ENCODE measurements around the gene ATP8B4.
A peak's percentile ranks its signal among the peaks of the same experiment; 100 is the strongest.
"Not testable (repeated sequence)": the region's sequence is repeated elsewhere in the genome, so short reads cannot be mapped to it uniquely, and the experiment has no call there.

The ATP8B4 gene

DNA sequence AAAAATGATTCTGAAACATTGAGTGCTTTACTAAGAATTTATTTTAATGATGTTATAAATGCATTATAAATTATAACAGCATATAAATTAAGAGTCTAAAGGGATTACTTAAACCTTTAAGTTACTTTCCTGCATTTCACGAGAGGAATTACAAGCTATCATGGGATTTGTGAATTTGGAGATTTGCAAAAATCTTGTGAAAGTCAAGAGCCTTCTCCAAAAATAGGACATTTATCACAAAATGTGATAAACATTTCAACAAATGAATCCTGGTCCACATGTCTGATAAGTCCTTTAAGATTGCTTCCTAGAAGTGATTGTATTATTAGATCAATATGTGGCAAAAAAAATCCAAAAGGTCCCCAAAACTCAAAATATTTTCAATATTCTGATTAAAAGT lies 154.5 kb downstream of the ATP8B4 start:
- DNase-seq, result no peak

DNA sequence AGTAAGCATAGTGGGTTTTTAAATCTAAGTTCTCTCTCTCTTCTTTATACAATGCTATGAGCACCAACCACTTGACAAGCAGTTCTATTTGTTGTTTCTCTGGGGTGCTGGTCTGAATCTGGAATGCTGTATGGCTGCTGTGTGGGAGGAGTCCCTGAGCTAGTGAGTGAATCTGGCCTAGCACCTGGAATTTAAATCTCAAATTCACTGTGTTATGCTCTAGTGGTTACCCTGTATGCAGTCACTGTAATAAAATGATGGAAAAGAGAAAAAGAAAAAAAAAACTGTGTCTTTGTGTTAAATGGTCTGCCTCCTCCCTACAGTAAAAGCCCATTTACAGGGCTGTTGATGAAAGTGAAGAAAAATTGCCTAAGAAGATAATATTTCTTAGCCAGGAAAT lies 155.0 kb downstream of the ATP8B4 start:
- DNase-seq, result no peak

DNA sequence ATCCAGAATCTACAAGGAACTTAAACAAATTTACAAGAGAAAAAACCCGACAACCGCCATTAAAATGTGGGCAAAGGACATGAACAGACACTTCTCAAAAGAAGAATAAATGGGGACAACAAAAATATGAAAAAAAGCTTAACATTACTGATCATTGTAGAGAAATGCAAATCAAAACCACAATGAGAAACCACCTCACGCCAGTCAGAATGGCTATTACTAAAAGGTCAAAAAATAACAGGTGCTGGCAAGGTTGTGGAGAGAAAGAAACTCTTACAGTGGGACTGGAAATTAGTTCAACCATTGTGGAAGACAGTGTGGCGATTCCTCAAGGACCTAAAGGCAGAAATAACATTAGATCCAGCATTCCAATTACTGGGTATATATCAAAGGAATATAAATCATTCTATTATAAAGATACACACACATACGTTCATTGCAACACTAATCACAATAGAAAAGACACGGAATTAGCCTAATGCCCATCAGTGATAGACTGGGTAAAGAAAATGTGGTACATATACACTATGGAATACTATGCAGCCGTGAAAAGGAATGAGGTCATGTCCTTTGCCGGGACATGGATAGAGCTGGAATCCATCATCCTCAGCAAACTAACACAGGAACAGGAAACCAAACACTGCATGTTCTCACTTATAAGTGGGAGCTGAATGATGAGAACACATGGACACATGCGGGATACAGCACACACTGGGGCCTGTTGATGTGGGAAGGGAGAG lies 155.8 kb downstream of the ATP8B4 start:
- DNase-seq, result not testable (repeated sequence)

DNA sequence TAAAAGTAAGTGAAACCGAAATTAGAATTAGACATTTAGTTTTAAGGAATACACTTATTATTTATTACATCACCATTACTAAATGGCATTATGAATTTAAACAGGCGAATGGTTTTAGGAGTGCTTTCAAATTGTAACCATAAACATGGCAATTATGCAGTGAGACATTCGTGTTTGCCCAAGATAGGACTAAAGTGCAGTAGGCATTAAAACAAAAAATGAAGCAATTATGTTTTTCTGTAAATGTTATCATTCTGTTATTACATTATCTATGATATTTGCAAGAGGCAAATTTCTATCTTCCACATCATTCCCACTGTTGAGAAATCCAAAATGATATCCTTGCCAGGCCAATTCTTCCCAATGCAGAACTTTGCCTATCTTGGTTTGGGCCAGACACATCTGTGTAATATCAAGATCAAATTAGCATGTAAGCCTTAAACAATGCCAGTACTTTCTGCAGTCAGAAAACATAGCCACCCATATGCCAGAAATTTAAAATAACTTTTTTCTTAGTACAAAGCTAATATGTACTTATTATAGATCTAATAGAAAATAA lies 156.9 kb downstream of the ATP8B4 start:
- DNase-seq, result no peak

DNA sequence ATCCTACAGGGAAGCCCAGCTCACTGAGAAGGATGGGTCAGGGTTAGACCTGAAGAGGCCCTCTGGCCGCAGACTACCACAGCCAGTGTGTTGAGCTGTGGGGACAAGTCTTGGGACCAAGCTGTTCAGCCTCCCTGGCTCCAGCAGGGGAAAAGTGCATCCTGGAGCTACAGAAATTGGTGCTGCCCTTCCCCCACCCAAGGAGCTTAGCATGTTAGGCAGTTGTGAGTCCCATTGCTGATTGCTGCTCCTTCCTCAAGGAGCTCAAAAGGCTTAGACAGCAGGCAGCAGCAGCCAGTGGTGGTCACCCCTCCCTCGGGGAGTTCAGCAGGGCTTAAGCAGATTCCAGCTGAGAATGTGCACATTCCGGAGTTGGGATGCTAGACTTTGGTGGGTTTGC lies 165.6 kb downstream of the ATP8B4 start:
- DNase-seq, result no peak

DNA sequence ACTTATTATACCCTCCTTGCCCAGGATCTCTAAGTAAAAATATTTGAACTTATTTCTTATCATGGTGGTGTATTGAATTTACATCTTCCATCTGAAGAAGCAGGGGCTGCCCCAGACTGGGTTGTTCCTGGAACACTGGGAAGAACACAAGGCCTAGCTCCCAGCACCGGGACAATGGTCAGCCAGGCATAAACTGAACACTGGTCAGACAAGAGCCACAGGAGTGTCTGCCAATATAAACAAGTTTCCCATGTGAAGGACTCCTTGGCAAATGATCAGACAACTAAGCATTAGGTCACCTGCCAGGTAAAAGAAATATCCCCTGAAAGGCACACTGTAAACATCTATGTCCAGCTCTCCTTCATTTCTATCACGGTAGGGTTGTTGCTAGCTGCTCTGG lies 172.4 kb downstream of the ATP8B4 start:
- no peak for DNase-seq

DNA sequence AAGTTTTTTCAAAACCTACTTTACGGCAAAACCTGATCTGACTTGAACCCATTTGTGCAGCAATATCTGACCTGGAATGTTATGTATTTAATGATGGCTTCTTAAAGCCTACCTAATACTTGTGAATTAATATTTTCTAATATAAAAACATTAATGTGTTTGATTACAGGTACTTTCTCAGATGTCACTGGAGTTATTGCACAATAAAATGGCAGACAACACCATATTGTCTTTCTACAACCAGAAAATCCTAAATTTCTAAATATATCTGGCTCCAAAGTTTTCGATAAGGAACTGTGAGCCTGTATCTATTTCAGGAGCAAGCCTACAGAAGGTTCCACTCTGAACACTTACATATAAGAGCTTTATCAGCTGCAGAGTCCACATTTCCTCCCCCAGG lies 184.5 kb downstream of the ATP8B4 start:
- DNase-seq, result no peak

DNA sequence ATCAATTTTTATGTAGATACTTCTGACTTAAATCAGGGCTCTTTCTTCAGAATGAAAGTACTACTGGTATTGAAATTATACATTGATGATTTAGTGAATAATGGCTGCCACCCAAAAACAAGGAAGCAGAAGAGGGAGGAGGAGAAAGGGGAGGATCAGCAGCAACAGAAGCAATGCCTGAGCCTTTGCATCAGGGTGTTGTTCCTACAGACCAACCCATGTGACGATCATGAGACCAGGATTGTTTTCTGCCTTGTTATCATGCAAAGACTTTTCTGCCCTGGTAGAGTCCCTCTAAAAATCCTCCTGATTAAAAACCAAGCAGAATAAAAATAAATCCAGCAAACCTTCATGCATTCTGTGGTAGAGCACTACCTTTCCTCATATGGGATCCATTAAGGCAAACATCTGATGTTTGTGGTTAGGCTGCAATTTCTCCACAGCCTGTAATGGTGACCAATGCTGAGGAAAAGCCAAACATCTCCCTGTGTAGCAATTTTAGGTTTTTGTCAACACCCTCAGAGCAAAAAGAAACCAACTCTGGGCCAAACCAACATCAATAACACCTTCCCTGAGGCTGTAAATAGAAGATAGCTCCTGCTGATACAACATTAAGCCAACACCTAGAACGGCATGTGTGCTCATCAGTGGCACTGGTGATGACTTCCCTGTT lies 191.7 kb downstream of the ATP8B4 start:
- no peak for DNase-seq

DNA sequence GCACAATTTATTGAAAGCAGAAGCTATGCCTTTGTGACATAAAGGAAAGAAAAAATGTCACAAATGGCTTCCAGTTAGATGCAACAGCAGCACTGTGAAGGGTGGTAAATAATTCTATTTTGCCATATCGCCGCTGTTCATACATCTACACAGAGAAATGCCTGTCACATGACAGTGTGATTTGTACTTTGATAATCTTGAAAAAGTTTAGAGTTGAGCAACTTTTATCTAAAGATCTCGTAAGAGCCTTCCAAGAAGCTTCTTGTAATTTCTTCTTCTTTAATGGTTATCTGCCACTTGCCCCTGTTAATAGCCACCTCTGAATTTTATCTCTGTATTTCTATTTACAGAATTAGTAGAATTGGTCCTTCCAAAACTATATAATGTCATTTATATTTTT lies 192.3 kb downstream of the ATP8B4 start:
- no peak for DNase-seq

DNA sequence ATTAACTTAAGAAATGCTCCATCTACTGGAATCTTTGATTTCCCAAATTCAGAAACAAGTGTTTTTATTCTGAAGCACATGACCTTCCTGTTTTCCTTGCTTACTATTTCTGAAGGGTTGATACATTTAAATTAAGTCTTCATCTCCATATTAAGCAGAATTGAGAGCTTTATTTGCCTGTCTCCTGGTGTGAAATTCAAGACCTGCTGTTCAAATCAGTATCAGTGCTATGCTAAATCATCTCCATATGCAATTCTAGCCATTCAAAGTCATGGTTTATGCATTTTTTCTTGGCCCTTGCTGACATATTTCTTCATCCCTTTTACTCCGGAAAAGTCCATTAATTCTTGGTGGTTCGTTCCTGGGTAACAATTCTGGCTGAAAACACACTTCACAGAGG lies 195.4 kb downstream of the ATP8B4 start:
- no peak for DNase-seq

DNA sequence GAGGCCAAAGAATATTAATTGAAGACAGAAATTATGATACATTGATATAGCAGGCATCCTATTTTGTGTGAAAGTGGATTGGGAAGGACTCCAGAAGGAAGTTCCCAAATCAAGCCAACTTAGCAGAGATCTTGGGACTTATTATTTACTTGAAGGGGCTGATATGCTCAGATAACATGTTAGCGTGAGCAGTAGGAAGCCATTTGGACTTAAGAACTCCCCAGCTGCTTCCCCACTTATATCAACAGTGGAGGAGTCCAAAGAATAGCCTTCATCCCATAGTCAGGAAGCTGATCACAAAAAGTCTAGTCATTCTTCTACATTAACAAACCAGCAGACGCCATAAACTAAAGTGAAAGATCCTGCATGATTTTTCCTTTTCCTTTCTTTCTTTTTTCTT lies 200.0 kb downstream of the ATP8B4 start:
- DNase-seq, result no peak

DNA sequence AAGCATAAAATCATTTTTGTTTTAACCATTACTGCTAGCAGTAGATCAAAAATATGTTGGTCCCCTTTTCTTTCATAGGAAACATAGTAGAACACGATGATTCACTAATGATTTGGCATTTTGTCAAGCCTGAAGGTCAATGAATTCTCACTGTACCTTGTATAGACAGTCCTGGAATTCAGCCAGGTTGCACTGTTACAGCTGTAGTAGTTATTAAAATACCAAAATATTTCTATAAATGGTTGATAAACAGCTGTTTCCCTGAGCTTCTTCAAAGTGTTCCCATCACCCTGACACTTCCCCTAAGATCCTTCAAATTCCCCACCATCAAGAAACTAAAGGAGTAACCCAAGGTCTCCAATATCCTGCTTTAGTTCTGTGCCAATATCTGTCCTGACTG lies 200.9 kb downstream of the ATP8B4 start:
- DNase-seq, result no peak

DNA sequence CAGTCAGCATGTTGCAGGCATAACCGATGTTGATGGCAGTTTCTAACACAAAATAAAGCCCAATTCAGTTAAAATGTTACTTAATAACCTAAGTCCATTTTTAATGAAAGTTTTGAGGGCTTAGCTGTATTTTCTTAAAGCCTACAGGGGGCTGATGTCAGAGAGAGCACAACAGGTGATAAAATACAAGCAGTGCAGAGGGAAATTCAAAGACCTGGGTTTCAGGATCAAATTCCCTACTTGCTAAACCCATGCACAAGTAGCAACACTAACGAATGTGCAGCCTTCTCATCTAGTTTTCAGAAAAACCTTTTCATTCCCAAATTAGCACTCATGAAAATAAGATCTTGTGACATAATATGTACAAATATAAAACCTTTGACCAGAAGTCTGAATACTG lies 202.0 kb downstream of the ATP8B4 start:
- DNase-seq, result no peak

DNA sequence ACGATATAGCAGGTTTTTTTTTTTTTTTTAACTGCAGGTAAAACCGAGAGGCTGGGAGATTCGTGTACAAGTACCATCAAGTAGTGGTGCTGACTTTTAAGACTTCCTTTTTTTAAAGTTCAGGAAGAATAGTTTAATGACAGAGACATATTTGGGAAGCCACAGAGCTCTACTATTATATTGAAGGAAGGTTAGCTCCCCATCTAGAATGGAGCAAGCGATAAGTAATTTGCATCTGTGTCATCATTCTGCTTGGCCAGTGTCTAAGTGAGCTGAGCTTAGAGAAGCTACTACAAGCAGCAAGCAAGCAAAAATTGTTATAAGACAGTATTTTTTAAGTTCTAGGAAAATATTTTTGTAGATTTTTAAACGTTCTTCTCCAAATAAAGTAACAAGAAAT lies 203.2 kb downstream of the ATP8B4 start:
- no peak for DNase-seq

DNA sequence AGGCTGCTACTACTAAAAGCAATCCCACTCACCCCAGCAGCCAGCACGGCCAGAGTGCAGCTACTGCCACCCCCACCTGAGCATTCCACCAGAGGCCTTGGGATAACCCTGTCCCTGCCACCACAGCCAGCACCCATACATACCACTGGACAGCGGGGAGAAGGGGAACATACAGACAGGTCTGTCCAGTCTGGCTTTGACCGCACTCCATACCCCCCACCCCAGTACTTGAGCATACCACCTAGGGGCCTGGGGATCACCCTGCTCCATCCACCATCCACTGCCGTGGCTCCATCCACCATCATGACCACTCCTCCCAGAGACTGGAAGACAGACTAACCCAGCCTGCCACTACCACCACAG lies 210.1 kb downstream of the ATP8B4 start:
- no peak for DNase-seq

DNA sequence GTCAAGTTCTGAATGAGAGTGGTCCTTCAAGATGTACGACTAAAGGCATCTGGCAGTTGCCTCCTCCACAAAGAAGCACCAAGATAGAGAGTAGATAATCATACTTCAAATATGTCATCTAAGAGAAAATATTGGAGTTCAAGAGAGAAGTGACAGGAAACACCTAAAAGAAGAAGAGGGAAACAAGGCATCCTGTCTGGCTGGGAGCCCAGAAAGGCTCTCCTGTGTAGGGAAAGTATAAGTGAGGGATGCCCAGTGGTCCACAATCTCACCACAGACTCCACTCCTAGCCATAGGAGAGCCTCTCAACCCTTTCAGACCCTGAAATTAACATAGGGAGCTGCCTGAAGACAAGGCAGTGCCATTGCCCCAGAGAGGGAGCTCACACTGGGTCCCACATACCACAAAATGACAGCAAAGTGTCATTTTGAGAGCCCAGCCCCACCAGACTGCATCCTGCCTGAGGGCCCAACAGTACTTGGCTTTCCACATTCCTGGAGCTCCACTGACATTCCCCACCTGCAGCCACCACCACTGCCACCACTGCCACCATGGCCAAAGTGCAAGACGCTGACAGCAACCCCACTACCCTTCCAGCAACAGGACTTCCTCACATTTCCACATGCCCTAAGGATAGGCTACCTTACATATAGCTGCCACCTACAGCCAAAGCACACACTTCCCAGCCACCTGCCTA lies 210.6 kb downstream of the ATP8B4 start:
- DNase-seq, result no peak

DNA sequence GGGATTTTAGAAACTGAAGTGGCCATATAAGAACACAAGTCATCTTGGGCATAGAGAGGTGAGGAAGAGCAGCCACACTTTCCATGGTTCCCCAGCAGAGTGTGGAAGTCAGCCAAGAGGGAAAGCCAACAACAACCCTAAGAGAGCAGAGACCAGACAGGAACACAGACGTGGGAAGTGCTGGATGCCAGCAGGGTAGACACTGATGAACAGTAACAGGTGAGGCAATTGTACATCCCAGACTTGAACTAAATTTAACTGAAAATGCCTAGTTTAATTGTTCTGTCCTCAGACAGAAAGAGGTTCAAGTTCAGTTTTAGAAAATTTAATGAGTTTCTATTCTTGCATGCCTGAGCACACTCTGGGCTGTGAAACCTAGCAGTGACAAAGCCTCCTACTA lies 212.1 kb downstream of the ATP8B4 start:
- no peak for DNase-seq

DNA sequence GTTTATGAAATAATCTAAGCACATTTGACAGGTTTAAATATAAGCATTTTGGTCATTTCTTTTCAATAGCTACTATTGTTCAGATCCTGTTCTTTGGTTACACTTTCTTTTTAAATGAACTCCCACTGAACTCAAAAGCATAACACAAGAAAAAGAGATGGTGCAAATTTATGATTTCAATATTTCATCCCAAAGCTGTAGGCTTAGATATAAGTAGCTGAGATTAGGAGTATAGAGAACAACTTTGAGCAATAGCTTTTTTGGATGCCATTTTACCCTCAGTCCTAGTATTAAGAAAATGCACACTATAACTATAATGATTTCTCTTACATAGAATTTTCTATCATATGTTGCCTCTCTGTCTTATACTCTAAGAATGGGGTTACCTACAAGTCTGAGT lies 213.8 kb downstream of the ATP8B4 start:
- DNase-seq, result no peak

DNA sequence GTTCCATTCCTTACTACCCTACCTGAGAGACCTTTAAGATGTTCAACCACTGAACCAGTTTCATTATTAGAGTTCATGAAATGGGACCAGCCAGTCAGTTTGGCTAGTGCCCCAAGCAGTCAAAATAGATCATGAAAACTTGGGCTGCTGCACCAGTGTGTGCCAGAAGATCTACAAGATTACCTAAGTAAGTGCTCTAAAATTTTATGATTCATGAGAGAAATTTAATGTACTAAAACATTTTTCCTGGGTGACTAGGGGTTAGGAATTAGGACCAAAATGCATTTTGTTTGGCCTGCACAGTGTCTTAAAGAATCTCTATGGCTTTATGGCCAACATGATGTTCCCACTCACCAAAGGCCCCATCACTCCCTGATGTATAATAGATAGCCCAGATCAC lies 214.7 kb downstream of the ATP8B4 start:
- DNase-seq, result no peak

DNA sequence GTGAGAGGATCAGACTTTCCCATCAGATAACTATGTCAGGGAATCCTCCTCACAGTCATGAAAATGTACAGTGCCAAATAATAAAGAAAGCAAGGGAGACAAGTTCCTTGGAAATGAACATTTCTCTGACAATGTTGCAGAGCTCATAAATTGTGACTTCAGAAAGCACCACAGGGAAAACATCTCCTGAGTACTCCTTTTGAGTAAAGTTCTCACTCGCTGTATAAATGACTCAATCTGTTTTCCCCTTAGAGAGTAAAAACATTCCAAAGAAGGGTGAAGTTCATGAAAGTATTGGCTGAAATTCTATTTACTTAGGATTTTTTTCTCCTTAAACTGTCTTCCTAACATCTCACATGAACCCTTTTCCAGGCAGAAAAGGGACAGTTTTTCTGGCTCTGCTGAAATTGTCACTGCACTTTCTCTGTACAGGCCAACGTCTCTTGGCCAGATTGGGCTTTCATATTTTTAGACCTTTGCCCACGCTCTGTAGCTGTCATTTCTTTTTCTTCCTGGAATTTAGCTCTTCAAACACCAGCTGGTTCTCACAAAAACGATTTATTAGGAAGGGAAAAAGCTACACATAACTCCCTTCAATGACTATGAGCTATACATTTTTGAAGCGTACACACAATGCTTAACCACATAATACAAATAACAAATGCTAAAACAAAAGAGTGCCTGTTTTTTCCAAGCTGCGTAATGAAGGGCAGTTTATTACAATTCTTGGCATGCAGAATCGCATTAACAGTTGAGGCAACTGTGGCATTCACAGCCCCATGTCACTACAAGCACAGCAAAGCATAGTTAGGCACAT lies 216.1 kb downstream of the ATP8B4 start:
- peak in 9 of 56 donors; percentile 1 to 32 (median 12) for DNase-seq

DNA sequence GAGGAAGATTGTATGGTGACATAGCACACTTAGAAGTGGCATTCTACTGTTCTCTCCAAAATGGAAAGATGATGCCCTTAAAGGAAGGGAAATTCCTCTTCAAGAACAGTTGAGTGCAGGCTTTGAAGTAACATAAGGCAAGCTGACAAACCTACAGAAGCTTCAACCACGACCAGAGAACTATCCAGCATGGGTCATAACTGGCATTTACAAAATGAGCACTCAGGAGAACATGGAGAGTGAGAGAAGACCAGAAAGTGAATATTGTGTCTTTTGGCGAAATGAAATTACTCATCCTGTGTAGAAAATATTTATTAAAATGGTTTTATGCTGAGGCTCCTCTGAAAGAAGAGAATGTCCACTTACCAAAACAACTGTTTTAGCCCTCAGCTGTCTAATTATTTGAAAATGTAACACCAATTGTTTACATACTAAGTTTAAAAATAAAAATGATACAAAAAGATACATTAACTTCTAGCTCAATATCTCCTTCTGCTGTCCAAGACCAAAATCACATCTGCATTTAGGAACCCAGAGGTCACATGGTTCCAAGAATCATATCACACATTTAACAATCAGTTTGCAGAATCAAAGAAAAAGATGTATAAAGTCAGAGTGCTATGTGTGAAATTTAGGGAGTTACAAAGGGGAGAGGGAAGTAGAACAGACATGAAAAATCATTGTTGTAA lies 216.9 kb downstream of the ATP8B4 start:
- DNase-seq, result no peak

All from amygdala (tissue), 56 donors.